Activated B cell treated with CpG ODN at 0.5 μM for 24 hours (primary cell): Measurements from ENCODE around the gene CRYZL1. TPM values are rescaled to one million over a fixed set of nuclear protein-coding genes. Genes with fewer than 3 reads are reported as not detected.

ENCODE experiments used
- ATAC-seq: fragments of 200-7000 bp; cut with Tn5 transposase; one replicate; pipeline ENCODE4 v1.10.0; 2021; ENCODE audit warnings: low read depth, mild to moderate bottlenecking, moderate library complexity
- CTCF ChIA-PET: fragments of 350-600 bp; sonication (Branson Sonifier 250); formaldehyde crosslinking; loops from one replicate; lab custom pipeline; 2021; ENCODE audit warnings: antibody characterized with exemption; lab: Charles Lee
- POLR2A ChIA-PET: fragments of 350-600 bp; sonication (Branson Sonifier 250); formaldehyde crosslinking; loops from one replicate; lab custom pipeline; 2021; ENCODE audit warnings: antibody characterized with exemption; lab: Charles Lee
- DNase-seq: peaks from one replicate; pipeline ENCODE4 v3.0.0; 2022
- H3K27ac Mint-ChIP-seq: one replicate; pipeline ENCODE4 v1.8.0; 2020; ENCODE audit warnings: mixed read lengths
- H3K27me3 Mint-ChIP-seq: one replicate; pipeline ENCODE4 v1.8.0; 2021; ENCODE audit warnings: mixed read lengths
- H3K36me3 Mint-ChIP-seq: one replicate; pipeline ENCODE4 v1.8.0; 2021; ENCODE audit warnings: low read depth, mixed read lengths
- H3K4me1 Mint-ChIP-seq: one replicate; pipeline ENCODE4 v1.8.0; 2021; ENCODE audit warnings: mixed read lengths
- H3K4me3 Mint-ChIP-seq: one replicate; pipeline ENCODE4 v1.8.0; 2020; ENCODE audit warnings: mild to moderate bottlenecking, mixed read lengths
- H3K9me3 Mint-ChIP-seq: one replicate; pipeline ENCODE4 v1.8.0; 2020; ENCODE audit warnings: mixed read lengths
- CTCF ChIP-seq: fragments of 200-600 bp; IDR thresholded peaks from one replicate; pipeline ENCODE4 v1.8.0; 2022; ENCODE audit warnings: antibody characterized with exemption, mild to moderate bottlenecking
- intact Hi-C: fragments of 100-400 bp; cut with micrococcal nuclease; formaldehyde crosslinking; loops from one replicate; pipeline ENCODE4 v1.15.1; 2024
- total RNA-seq: library from RNA; stranded (reverse); gene quantifications from 2 replicates; pipeline ENCODE4 v1.2.3, GENCODE V29; 2022

CRYZL1 gene
- total RNA-seq, 1 donor from 2014 or later, result 46.3 TPM

- DNase-seq, result no peak
- no peak overlapping the region for H3K4me3 Mint-ChIP-seq
- H3K27me3 Mint-ChIP-seq, result peaks cover 16% of the 10 kb centered on the region
- H3K27ac Mint-ChIP-seq, result no peak overlapping the region
- no peaks in the 10 kb centered on the region for H3K9me3 Mint-ChIP-seq
- CTCF ChIA-PET, result no interaction called here
- intact Hi-C loops, result no loop called here
- no peak for TF ChIP-seq CTCF
- H3K36me3 Mint-ChIP-seq, result no peaks in the 10 kb centered on the region
- no peaks in the 10 kb centered on the region for H3K4me1 Mint-ChIP-seq
- POLR2A ChIA-PET, result no interaction called here
- ATAC-seq, result no peak
Observed at GRCh38 chr21:33658919-33659567, 17.5 kb upstream of the CRYZL1 start.

- Mint-ChIP-seq H3K9me3 (no peaks in the 10 kb centered on the region), H3K27me3 (peaks cover 15% of the 10 kb centered on the region), H3K36me3 (no peaks in the 10 kb centered on the region), H3K4me1 (no peaks in the 10 kb centered on the region), H3K27ac (no peak overlapping the region), H3K4me3 (no peak overlapping the region)
- TF ChIP-seq CTCF, result no peak
- CTCF ChIA-PET, result no interaction called here
- intact Hi-C loops, result no loop called here
- ATAC-seq (no peak), DNase-seq (no peak)
- POLR2A ChIA-PET, result no interaction called here
Observed at GRCh38 chr21:33657124-33657820, 15.7 kb upstream of the CRYZL1 start.

GRCh38 chr21:33655588-33656221 is 14.2 kb upstream of the CRYZL1 start:
- CTCF ChIA-PET, result no interaction called here

GRCh38 chr21:33654412-33654811 is 12.9 kb upstream of the CRYZL1 start:
- intact Hi-C loops, result no loop called here
- Mint-ChIP-seq H3K4me1 (no peaks in the 10 kb centered on the region), H3K27ac (no peak overlapping the region), H3K27me3 (peaks cover 20% of the 10 kb centered on the region), H3K36me3 (no peaks in the 10 kb centered on the region), H3K9me3 (no peaks in the 10 kb centered on the region), H3K4me3 (no peak overlapping the region)
- CTCF ChIA-PET, result no interaction called here
- POLR2A ChIA-PET, result no interaction called here
- no peak for DNase-seq
- TF ChIP-seq CTCF, result no peak
- no peak for ATAC-seq

More at GRCh38 chr21:33655588-33656221, 14.2 kb upstream of the CRYZL1 start:
- Mint-ChIP-seq H3K4me3 (no peak overlapping the region), H3K27me3 (peaks cover 20% of the 10 kb centered on the region), H3K4me1 (no peaks in the 10 kb centered on the region), H3K27ac (no peak overlapping the region), H3K36me3 (no peaks in the 10 kb centered on the region), H3K9me3 (no peaks in the 10 kb centered on the region)
- POLR2A ChIA-PET, result no interaction called here
- DNase-seq (no peak), ATAC-seq (no peak)
- intact Hi-C loops, result no loop called here
- no peak for TF ChIP-seq CTCF

- Mint-ChIP-seq H3K4me3 (no peak overlapping the region), H3K27me3 (peaks cover 17% of the 10 kb centered on the region), H3K9me3 (no peaks in the 10 kb centered on the region), H3K4me1 (no peaks in the 10 kb centered on the region), H3K36me3 (no peaks in the 10 kb centered on the region), H3K27ac (no peak overlapping the region)
- ChIA-PET CTCF (no interaction called here), POLR2A (no interaction called here)
- no peak for DNase-seq
- intact Hi-C loops, result no loop called here
- ATAC-seq, result no peak
- no peak for TF ChIP-seq CTCF
Observed at GRCh38 chr21:33651965-33652680, 10.6 kb upstream of the CRYZL1 start.
